Cardiac muscle cell (in vitro differentiated cells and primary cell): ENCODE data around the gene ADAMTS19. TPM values are rescaled to one million over a fixed set of nuclear protein-coding genes. Genes with fewer than 3 reads are reported as not detected.
A peak's percentile ranks its signal among the peaks of the same experiment; 100 is the strongest.

Experiments used
- DNase-seq, 2 donors: peaks; one replicate each; pipeline versions ENCODE4 v3.0.0 to v3.0.0-alpha.2; 2010 to 2017; ENCODE audit warnings: low read depth in 1 of 2, low spot score in 1 of 2
- H3K27ac ChIP-seq: fragments of 200-600 bp; sonication (generic); 2 replicates; pipeline ENCODE4 v1.5.1; 2016
- H3K27me3 ChIP-seq: fragments of 200-600 bp; sonication (generic); 2 replicates; pipeline ENCODE4 v1.6.0; 2016; ENCODE audit warnings: control low read depth
- H3K36me3 ChIP-seq: fragments of 200-600 bp; sonication (generic); 2 replicates; pipeline ENCODE4 v1.5.1; 2016; ENCODE audit warnings: control low read depth
- H3K4me1 ChIP-seq: fragments of 200-600 bp; sonication (generic); 2 replicates; pipeline ENCODE4 v1.8.1; 2017; ENCODE audit warnings: low read depth, mild to moderate bottlenecking, mixed run types
- H3K4me3 ChIP-seq: fragments of 200-600 bp; sonication (generic); 2 replicates; pipeline ENCODE4 v1.5.1; 2016; ENCODE audit warnings: mild to moderate bottlenecking
- H3K9me3 ChIP-seq: fragments of 200-600 bp; sonication (generic); 2 replicates; pipeline ENCODE4 v1.5.1; 2017; ENCODE audit warnings: low read depth, mild to moderate bottlenecking, control low read depth
- polyA plus RNA-seq: library from polyadenylated mRNA; unstranded; fragments of >200 nt; fragmentation: Nextera tagmentation; extraction: Ambion mirVana; gene quantifications from 2 replicates; pipeline ENCODE4 v1.2.1, GENCODE V29; 2016
- total RNA-seq: library from RNA; depleted of rRNA; stranded (reverse); fragments of >200 nt; gene quantifications from 2 replicates; pipeline ENCODE4 v1.2.3, GENCODE V29; 2016
- TF ChIP-seq, protein P1 (sequence below): IDR thresholded peaks from 2 replicates; pipeline ENCODE4 v1.5.1; 2012; ENCODE audit warnings: low read depth, mild to moderate bottlenecking, low read length

Gene ADAMTS19
- total and polyA plus RNA-seq, 2 experiments from 2014 or later = 26.6 to 111 TPM

DNA sequence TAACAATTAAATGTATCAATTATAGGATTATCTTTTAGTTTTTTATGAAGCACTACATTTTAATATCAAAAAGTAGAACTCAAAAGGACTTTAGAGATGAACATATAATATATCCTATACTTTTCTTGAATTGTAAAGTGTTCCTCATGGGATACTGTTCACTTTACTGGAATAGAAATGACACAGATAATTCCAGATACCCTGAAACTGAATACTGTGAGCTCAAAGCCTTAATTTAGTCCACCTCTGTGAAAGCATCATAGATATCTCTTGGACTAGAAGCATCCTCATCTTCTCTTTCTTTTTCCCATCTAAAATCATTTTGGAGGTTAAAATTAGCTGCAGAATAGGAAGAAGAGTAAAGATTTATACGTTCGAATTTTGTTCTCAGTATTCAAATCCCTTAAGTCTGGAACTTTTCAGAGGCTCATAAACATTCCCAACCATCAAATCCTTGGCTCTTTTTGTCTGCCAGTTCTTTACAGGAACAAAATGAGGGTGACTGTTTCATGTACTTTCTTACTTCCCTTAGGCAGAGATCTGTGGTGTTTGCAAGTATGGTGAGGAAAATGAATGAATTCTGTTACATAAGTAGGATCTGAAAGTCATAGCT is 49.4 kb downstream of the ADAMTS19 start:
- DNase-seq = no peak
- Histone ChIP-seq H3K9me3 (no peaks in the 10 kb centered on the region), H3K27me3 (no peaks in the 10 kb centered on the region), H3K4me3 (no peak overlapping the region), H3K27ac (no peak overlapping the region), H3K36me3 (peaks cover 22% of the 10 kb centered on the region), H3K4me1 (no peaks in the 10 kb centered on the region)
- TF ChIP-seq, protein P1, sequence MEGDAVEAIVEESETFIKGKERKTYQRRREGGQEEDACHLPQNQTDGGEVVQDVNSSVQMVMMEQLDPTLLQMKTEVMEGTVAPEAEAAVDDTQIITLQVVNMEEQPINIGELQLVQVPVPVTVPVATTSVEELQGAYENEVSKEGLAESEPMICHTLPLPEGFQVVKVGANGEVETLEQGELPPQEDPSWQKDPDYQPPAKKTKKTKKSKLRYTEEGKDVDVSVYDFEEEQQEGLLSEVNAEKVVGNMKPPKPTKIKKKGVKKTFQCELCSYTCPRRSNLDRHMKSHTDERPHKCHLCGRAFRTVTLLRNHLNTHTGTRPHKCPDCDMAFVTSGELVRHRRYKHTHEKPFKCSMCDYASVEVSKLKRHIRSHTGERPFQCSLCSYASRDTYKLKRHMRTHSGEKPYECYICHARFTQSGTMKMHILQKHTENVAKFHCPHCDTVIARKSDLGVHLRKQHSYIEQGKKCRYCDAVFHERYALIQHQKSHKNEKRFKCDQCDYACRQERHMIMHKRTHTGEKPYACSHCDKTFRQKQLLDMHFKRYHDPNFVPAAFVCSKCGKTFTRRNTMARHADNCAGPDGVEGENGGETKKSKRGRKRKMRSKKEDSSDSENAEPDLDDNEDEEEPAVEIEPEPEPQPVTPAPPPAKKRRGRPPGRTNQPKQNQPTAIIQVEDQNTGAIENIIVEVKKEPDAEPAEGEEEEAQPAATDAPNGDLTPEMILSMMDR = no peak

DNA sequence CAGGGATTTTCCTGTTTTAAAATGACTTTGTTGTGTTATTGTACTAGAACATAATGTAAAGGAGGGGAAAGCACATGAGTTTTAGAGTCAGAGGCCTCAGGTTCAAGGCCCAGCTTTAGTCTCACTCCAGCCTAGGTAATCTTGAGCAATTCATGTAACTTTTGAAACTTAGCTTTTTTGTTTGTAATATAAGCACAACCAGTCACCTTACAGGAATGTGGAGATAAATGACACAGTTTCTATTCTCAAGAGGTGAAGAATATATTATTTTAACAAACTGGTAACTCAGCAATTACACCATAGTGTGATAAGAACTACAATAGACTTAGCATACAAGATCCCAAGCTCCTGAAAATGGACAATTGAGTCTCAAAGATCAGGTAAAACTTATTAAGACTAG is 51.2 kb downstream of the ADAMTS19 start:
- H3K27me3 ChIP-seq = no peaks in the 10 kb centered on the region
- DNase-seq = peak in 1 of 2 donors; percentile 10

GRCh38 chr5:129541051-129541450 is 81.0 kb downstream of the ADAMTS19 start:
- TF ChIP-seq, protein P1 = no peak
- DNase-seq = no peak
- Histone ChIP-seq H3K27ac (no peak overlapping the region), H3K9me3 (no peaks in the 10 kb centered on the region), H3K4me1 (no peaks in the 10 kb centered on the region), H3K4me3 (no peak overlapping the region), H3K36me3 (peaks cover 12% of the 10 kb centered on the region), H3K27me3 (no peaks in the 10 kb centered on the region)

More for the DNA sequence above, 51.2 kb downstream of the ADAMTS19 start:
- Histone ChIP-seq H3K36me3 (peaks cover 22% of the 10 kb centered on the region), H3K4me3 (no peak overlapping the region), H3K4me1 (no peaks in the 10 kb centered on the region), H3K9me3 (no peaks in the 10 kb centered on the region), H3K27ac (no peak overlapping the region)
- TF ChIP-seq, protein P1 = no peak

GRCh38 chr5:129541648-129542251 is 81.7 kb downstream of the ADAMTS19 start:
- TF ChIP-seq, protein P1 = peak; percentile 35
- peak; percentile 8 to 10 for DNase-seq
- H3K27ac ChIP-seq = no peak overlapping the region
- peaks cover 12% of the 10 kb centered on the region for H3K36me3 ChIP-seq
- no peaks in the 10 kb centered on the region for H3K4me1 ChIP-seq
- H3K4me3 ChIP-seq = no peak overlapping the region
- no peaks in the 10 kb centered on the region for H3K27me3 ChIP-seq
- H3K9me3 ChIP-seq = no peaks in the 10 kb centered on the region

DNA sequence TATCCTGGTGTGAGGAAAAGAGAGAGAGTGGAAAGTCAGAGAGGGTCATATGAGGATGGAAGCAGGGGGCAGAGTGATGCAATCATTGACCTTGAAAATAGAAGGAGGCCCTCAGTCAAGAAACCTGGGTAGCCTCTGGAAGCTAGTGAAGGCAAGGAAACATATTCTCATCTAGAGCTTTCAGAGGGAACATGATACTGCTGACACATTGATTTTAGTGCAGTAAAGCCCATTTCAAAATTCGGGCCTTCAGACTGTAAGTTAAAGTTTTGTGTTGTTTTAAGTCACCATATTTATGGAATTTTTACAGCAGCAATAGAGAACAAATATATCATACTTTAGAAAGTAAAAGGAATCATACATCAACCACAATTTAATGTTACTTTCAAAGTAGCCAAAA is 87.0 kb downstream of the ADAMTS19 start:
- TF ChIP-seq, protein P1 = no peak
- Histone ChIP-seq H3K9me3 (no peaks in the 10 kb centered on the region), H3K36me3 (peaks cover 21% of the 10 kb centered on the region), H3K4me3 (no peak overlapping the region), H3K27ac (no peak overlapping the region), H3K27me3 (no peaks in the 10 kb centered on the region), H3K4me1 (no peaks in the 10 kb centered on the region)
- no peak for DNase-seq
